ENCODE measurements around the gene HOMER2.

Gene HOMER2

GRCh38 chr15:82944821-82945220 is 7.7 kb downstream of the HOMER2 start:
- no peak for TF ChIP-seq EZH2phosphoT487 (IDR thresholded peaks at IDR 0.05; ENCODE audit: borderline replicate concordance, low read length)
- TF ChIP-seq CTCF (IDR thresholded peaks at IDR 0.05; ENCODE audit: low read depth, low read length, poor library complexity, severe bottlenecking): no peak
- H3K4me3 ChIP-seq (ENCODE audit: low read length): no peak overlapping the region
- H3K4me1 ChIP-seq (ENCODE audit: control insufficient read depth, low read length): peaks cover 13% of the 10 kb centered on the region
- H3K9me2 ChIP-seq (replicated peaks; ENCODE audit: control insufficient read depth, low read length): no peaks in the 10 kb centered on the region
- H3F3A ChIP-seq (ENCODE audit: control insufficient read depth, insufficient read depth): no peaks in the 10 kb centered on the region
- no peak overlapping the region for H3K27ac ChIP-seq (ENCODE audit: low read depth, low read length)
- peaks cover 30% of the 10 kb centered on the region for H3K27me3 ChIP-seq (ENCODE audit: control insufficient read depth, low read length)
- no peaks in the 10 kb centered on the region for H3K36me3 ChIP-seq (ENCODE audit: control insufficient read depth, low read length)
- H4K20me1 ChIP-seq (ENCODE audit: control insufficient read depth, insufficient read depth, low read depth, low read length): no peaks in the 10 kb centered on the region
- H3K4me2 ChIP-seq (ENCODE audit: low read length): no peak overlapping the region
- no peaks in the 10 kb centered on the region for H3K79me2 ChIP-seq (ENCODE audit: control insufficient read depth, low read length)
- no peaks in the 10 kb centered on the region for H3K9me3 ChIP-seq (ENCODE audit: control insufficient read depth, insufficient read depth, low read length)

GRCh38 chr15:82944056-82944455 is 8.5 kb downstream of the HOMER2 start:
- TF ChIP-seq CTCF (IDR thresholded peaks at IDR 0.05; ENCODE audit: low read depth, low read length, poor library complexity, severe bottlenecking): no peak
- TF ChIP-seq EZH2phosphoT487 (IDR thresholded peaks at IDR 0.05; ENCODE audit: borderline replicate concordance, low read length): no peak
- no peak overlapping the region for H3K27ac ChIP-seq (ENCODE audit: low read depth, low read length)
- no peaks in the 10 kb centered on the region for H3K36me3 ChIP-seq (ENCODE audit: control insufficient read depth, low read length)

GRCh38 chr15:82943176-82943575 is 9.3 kb downstream of the HOMER2 start:
- Histone ChIP-seq H3K9me3 (ENCODE audit: control insufficient read depth, insufficient read depth, low read length) (no peaks in the 10 kb centered on the region), H3K79me2 (ENCODE audit: control insufficient read depth, low read length) (no peaks in the 10 kb centered on the region), H3K27me3 (ENCODE audit: control insufficient read depth, low read length) (peaks cover 23% of the 10 kb centered on the region), H3F3A (ENCODE audit: control insufficient read depth, insufficient read depth) (no peaks in the 10 kb centered on the region), H3K36me3 (ENCODE audit: control insufficient read depth, low read length) (no peaks in the 10 kb centered on the region), H3K27ac (ENCODE audit: low read depth, low read length) (no peak overlapping the region), H3K9me2 (replicated peaks; ENCODE audit: control insufficient read depth, low read length) (no peaks in the 10 kb centered on the region), H3K4me2 (ENCODE audit: low read length) (no peak overlapping the region), H3K4me3 (ENCODE audit: low read length) (no peak overlapping the region), H4K20me1 (ENCODE audit: control insufficient read depth, insufficient read depth, low read depth, low read length) (no peaks in the 10 kb centered on the region), H3K4me1 (ENCODE audit: control insufficient read depth, low read length) (peaks cover 13% of the 10 kb centered on the region)
- no peak for TF ChIP-seq EZH2phosphoT487 (IDR thresholded peaks at IDR 0.05; ENCODE audit: borderline replicate concordance, low read length)
- no peak for TF ChIP-seq CTCF (IDR thresholded peaks at IDR 0.05; ENCODE audit: low read depth, low read length, poor library complexity, severe bottlenecking)

More at GRCh38 chr15:82944056-82944455, 8.5 kb downstream of the HOMER2 start:
- no peak overlapping the region for H3K4me3 ChIP-seq (ENCODE audit: low read length)
- H3K79me2 ChIP-seq (ENCODE audit: control insufficient read depth, low read length): no peaks in the 10 kb centered on the region
- no peaks in the 10 kb centered on the region for H3K9me2 ChIP-seq (replicated peaks; ENCODE audit: control insufficient read depth, low read length)
- H4K20me1 ChIP-seq (ENCODE audit: control insufficient read depth, insufficient read depth, low read depth, low read length): no peaks in the 10 kb centered on the region
- H3F3A ChIP-seq (ENCODE audit: control insufficient read depth, insufficient read depth): no peaks in the 10 kb centered on the region
- peaks cover 13% of the 10 kb centered on the region for H3K4me1 ChIP-seq (ENCODE audit: control insufficient read depth, low read length)
- peaks cover 28% of the 10 kb centered on the region for H3K27me3 ChIP-seq (ENCODE audit: control insufficient read depth, low read length)
- H3K9me3 ChIP-seq (ENCODE audit: control insufficient read depth, insufficient read depth, low read length): no peaks in the 10 kb centered on the region
- H3K4me2 ChIP-seq (ENCODE audit: low read length): no peak overlapping the region
